ENCODE results near the gene CBX2. TPM values are rescaled to one million over a fixed set of nuclear protein-coding genes. Genes with fewer than 3 reads are reported as not detected.

Gene CBX2
- total and polyA plus RNA-seq, 2 experiments from 2014 or later: 0.11 to 0.13 TPM

DNA sequence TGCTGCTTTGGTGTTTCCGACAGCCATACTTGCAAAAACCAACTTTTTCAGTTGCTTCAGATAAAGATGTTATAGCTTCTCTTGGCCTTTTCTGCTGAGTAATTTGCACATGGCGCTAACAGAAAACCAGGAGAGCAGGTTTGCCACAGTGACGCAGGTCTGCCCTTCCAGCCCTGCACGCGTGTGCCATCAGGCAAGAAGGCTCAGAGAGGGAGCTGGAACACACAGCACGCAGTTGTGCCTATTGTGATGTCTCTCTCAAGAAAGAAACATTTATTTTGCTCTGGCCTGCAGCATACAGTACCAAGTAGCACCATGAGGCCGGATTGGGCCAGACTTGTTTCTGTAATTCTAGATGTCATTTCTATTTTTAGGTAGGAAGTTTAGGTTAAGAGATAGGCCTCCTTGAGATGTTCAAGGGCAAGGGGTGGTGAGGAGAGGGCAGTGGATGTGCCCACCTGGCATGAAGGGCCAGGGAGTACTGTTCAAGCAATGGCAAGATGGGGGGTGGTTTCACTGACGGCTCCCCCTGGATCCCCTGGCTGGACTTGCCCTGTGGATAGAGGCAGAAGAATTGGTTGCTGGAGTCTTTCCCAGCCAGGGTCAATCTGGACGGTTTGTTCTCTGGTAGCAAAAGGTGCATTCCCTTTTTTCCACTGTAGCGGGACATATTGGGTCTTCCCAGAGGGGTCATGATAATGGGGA, 1.9 kb downstream of the CBX2 start:
- peaks cover 4% of the 10 kb centered on the region; the same call in 1 of the 2 replicates for H3F3A ChIP-seq (ENCODE audit: insufficient read depth)
- in situ Hi-C loops (cut with MboI): loop anchor here (10.0 kb wide), 1 partner anchor 215 kb away; no protein-coding TSS in a partner anchor

DNA sequence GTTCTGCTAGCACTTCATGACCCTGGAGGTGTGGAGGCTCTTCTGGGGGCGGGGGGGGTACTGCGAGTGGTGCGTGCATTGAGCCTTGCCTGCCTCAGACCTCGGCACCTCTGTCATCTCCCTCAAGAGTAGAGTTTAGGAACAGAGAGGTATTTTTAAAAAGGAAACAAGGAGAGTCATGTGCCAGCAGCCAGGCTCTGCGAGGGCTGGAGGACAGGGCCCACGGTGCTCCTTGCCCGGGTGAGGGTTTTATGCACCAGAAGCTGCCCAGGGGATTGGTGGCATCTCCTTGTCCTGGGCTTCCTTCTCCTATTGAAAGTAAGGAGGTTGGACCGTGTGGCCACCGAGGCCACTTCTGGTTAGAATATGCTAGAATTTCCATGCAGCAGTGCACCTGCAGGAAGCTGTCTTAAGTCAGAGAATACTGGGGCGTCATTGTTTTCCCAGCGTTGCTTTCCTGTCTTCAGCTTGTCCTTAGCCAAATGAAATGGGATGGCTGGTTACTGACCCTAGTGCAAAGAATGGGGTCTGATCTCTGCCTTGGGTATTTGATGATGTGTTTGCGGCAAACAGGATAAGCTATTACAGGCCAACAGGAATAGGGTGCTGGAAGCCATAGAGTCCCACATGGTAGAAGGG, 3.2 kb downstream of the CBX2 start:
- no peak for TF ChIP-seq EZH2phosphoT487 (IDR thresholded peaks at IDR 0.05; ENCODE audit: insufficient read depth, low read depth)
- TF ChIP-seq EZH2 (IDR thresholded peaks at IDR 0.05; ENCODE audit: insufficient read depth, poor library complexity, severe bottlenecking): no peak
- H3K79me2 ChIP-seq (ENCODE audit: insufficient read depth): no peaks in the 10 kb centered on the region
- 85 to 89% methylated on average over 12 of the region's 12 CpGs for WGBS, 2 experiments (ENCODE audit: low coverage in 1 of 2, low lambda C conversion rate in 2 of 2, missing lambda C conversion rate in 2 of 2)
- H3K9me2 ChIP-seq (ENCODE audit: insufficient read depth): no peaks in the 10 kb centered on the region
- H3F3A ChIP-seq (ENCODE audit: insufficient read depth): peaks cover 4% of the 10 kb centered on the region; the same call in 1 of the 2 replicates
- H3K27me3 ChIP-seq (replicated peaks; ENCODE audit: insufficient read depth): peaks cover 22% of the 10 kb centered on the region
- H3K9ac ChIP-seq: no peak overlapping the region
- H3K9me3 ChIP-seq (ENCODE audit: low read depth): no peaks in the 10 kb centered on the region
- no peaks in the 10 kb centered on the region for H3K4me1 ChIP-seq (ENCODE audit: insufficient read depth)
- H3K36me3 ChIP-seq (ENCODE audit: low read depth): no peaks in the 10 kb centered on the region
- H2AFZ ChIP-seq: no peak overlapping the region
- no peak overlapping the region for H3K4me2 ChIP-seq (ENCODE audit: unreplicated experiment)
- no peaks in the 10 kb centered on the region for H4K20me1 ChIP-seq (ENCODE audit: insufficient read depth)
- in situ Hi-C loops (cut with MboI): loop anchor here (10.0 kb wide), 1 partner anchor 214 kb away; no protein-coding TSS in a partner anchor
- no peak overlapping the region for H3K27ac ChIP-seq
- no peak for DNase-seq
- no peak overlapping the region for H3K4me3 ChIP-seq

More for the DNA sequence above, 1.9 kb downstream of the CBX2 start:
- Histone ChIP-seq H4K20me1 (ENCODE audit: insufficient read depth) (no peaks in the 10 kb centered on the region), H3K79me2 (ENCODE audit: insufficient read depth) (no peaks in the 10 kb centered on the region), H3K4me2 (ENCODE audit: unreplicated experiment) (no peak overlapping the region), H2AFZ (no peak overlapping the region), H3K9me3 (ENCODE audit: low read depth) (no peaks in the 10 kb centered on the region), H3K9ac (no peak overlapping the region), H3K36me3 (ENCODE audit: low read depth) (no peaks in the 10 kb centered on the region), H3K4me3 (no peak overlapping the region), H3K9me2 (ENCODE audit: insufficient read depth) (no peaks in the 10 kb centered on the region), H3K27me3 (replicated peaks; ENCODE audit: insufficient read depth) (peaks cover 36% of the 10 kb centered on the region), H3K4me1 (ENCODE audit: insufficient read depth) (no peaks in the 10 kb centered on the region), H3K27ac (no peak overlapping the region)
- WGBS, 2 experiments (ENCODE audit: low coverage in 1 of 2, low lambda C conversion rate in 2 of 2, missing lambda C conversion rate in 2 of 2): 91 to 92% methylated on average over 10 of the region's 10 CpGs
- DNase-seq: no peak
- TF ChIP-seq EZH2phosphoT487 (IDR thresholded peaks at IDR 0.05; ENCODE audit: insufficient read depth, low read depth) (no peak), EZH2 (IDR thresholded peaks at IDR 0.05; ENCODE audit: insufficient read depth, poor library complexity, severe bottlenecking) (no peak)

DNA sequence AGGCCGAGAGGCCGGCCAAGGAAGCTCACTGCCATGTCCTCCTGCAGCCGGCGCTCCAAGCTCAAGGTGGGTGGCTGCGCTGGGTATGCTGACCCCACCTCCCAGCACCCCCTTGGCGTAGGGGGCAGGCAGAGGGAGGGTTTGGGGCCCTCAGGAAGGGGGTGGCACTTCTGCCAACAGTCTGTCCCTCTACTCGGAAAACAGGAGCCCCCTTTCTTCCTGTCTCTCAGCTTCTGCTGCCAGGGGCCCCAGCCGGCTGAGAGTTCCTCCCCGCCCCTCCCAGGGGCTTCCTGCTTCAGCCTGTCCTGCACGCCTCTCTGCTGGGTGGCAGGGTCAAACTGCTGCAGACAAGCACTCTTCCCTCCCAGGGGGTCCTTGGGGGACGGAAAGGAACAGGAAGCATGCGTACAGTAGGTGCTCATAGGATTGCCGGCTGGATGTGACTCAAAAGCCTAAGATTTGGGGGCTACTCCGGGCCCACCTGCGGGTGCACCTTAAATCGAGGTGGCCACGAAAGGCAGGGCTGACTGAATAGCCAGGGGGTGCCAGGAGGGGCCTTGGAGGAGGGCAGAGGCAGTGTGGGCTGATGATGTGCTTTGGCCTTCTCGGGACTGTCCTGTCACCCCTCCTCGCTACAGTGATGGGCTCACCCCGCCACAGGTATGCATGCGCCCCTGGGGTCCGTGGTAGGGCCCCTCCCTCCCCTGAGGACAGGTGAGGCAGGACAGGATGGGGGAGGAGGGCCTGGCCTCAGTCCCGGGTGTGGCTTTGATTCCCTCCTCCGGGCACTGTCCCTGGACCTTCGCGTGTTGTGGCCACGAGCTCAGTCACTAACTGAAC, 4.0 kb downstream of the CBX2 start:
- in situ Hi-C loops (cut with MboI): loop anchor here (10.0 kb wide), 1 partner anchor 213 kb away; no protein-coding TSS in a partner anchor
- Histone ChIP-seq H3F3A (ENCODE audit: insufficient read depth) (no peaks in the 10 kb centered on the region), H4K20me1 (ENCODE audit: insufficient read depth) (no peaks in the 10 kb centered on the region), H3K9me2 (ENCODE audit: insufficient read depth) (no peaks in the 10 kb centered on the region), H2AFZ (no peak overlapping the region), H3K4me3 (no peak overlapping the region), H3K36me3 (ENCODE audit: low read depth) (no peaks in the 10 kb centered on the region), H3K4me1 (ENCODE audit: insufficient read depth) (no peaks in the 10 kb centered on the region), H3K4me2 (ENCODE audit: unreplicated experiment) (no peak overlapping the region), H3K9ac (no peak overlapping the region), H3K9me3 (ENCODE audit: low read depth) (no peaks in the 10 kb centered on the region), H3K27ac (no peak overlapping the region), H3K27me3 (replicated peaks; ENCODE audit: insufficient read depth) (peaks cover 19% of the 10 kb centered on the region), H3K79me2 (ENCODE audit: insufficient read depth) (no peaks in the 10 kb centered on the region)
- no peak for TF ChIP-seq EZH2 (IDR thresholded peaks at IDR 0.05; ENCODE audit: insufficient read depth, poor library complexity, severe bottlenecking)
- TF ChIP-seq EZH2phosphoT487 (IDR thresholded peaks at IDR 0.05; ENCODE audit: insufficient read depth, low read depth): no peak
- WGBS, 2 experiments (ENCODE audit: low coverage in 1 of 2, low lambda C conversion rate in 2 of 2, missing lambda C conversion rate in 2 of 2): 83 to 85% methylated on average over 24 to 27 of the region's 27 CpGs
- no peak for DNase-seq

DNA sequence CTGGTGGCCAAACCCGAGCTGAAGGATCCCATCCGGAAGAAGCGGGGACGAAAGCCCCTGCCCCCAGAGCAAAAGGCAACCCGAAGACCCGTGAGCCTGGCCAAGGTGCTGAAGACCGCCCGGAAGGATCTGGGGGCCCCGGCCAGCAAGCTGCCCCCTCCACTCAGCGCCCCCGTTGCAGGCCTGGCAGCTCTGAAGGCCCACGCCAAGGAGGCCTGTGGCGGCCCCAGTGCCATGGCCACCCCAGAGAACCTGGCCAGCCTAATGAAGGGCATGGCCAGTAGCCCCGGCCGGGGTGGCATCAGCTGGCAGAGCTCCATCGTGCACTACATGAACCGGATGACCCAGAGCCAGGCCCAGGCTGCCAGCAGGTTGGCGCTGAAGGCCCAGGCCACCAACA, 5.9 kb downstream of the CBX2 start:
- no peaks in the 10 kb centered on the region for H3K36me3 ChIP-seq (ENCODE audit: low read depth)
- no peak overlapping the region for H3K9ac ChIP-seq
- in situ Hi-C loops (cut with MboI): loop anchor here (10.0 kb wide), 1 partner anchor 211 kb away; no protein-coding TSS in a partner anchor
- H3K27me3 ChIP-seq (replicated peaks; ENCODE audit: insufficient read depth): peaks cover 23% of the 10 kb centered on the region
- DNase-seq: no peak
- H3K79me2 ChIP-seq (ENCODE audit: insufficient read depth): no peaks in the 10 kb centered on the region
- H3K4me3 ChIP-seq: no peak overlapping the region
- H3F3A ChIP-seq (ENCODE audit: insufficient read depth): no peaks in the 10 kb centered on the region
- TF ChIP-seq EZH2 (IDR thresholded peaks at IDR 0.05; ENCODE audit: insufficient read depth, poor library complexity, severe bottlenecking) (no peak), EZH2phosphoT487 (IDR thresholded peaks at IDR 0.05; ENCODE audit: insufficient read depth, low read depth) (no peak)
- H3K4me2 ChIP-seq (ENCODE audit: unreplicated experiment): no peak overlapping the region
- no peaks in the 10 kb centered on the region for H3K9me2 ChIP-seq (ENCODE audit: insufficient read depth)
- H4K20me1 ChIP-seq (ENCODE audit: insufficient read depth): no peaks in the 10 kb centered on the region
- no peaks in the 10 kb centered on the region for H3K4me1 ChIP-seq (ENCODE audit: insufficient read depth)
- H3K9me3 ChIP-seq (ENCODE audit: low read depth): no peaks in the 10 kb centered on the region
- no peak overlapping the region for H2AFZ ChIP-seq
- WGBS, 2 experiments (ENCODE audit: low coverage in 1 of 2, low lambda C conversion rate in 2 of 2, missing lambda C conversion rate in 2 of 2): 91 to 94% methylated on average over 14 to 18 of the region's 18 CpGs
- no peak overlapping the region for H3K27ac ChIP-seq

All from GM23248 (cell line).